Upper lobe of left lung (tissue), 6 donors: ENCODE measurements around the gene CCNQ. TPM values are rescaled to one million over a fixed set of nuclear protein-coding genes. Genes with fewer than 3 reads are reported as not detected.
A peak's percentile ranks its signal among the peaks of the same experiment; 100 is the strongest.

Experiments used
- ATAC-seq, 2 donors: fragments of 200-7000 bp; cut with Tn5 transposase; one replicate each; pipeline ENCODE4 v1.9.1; 2022; ENCODE audit warnings: mild to moderate bottlenecking in 2 of 2, moderate library complexity in 2 of 2; ENCODE audit not compliant: low FRiP score in 2 of 2
- DNase-seq, 2 donors: peaks; one replicate each; pipeline ENCODE4 v3.0.0-alpha.2; 2019 to 2020
- H3K27ac ChIP-seq, 4 donors: fragments of 200-600 bp; sonication (generic); one replicate each; pipeline ENCODE4 v1.5.1; 2016 to 2019
- H3K27me3 ChIP-seq, 4 donors: fragments of 200-600 bp; sonication (generic); one replicate each; pipeline ENCODE4 v1.5.1; 2017 to 2019
- H3K36me3 ChIP-seq, 4 donors: fragments of 200-600 bp; sonication (generic); one replicate each; pipeline ENCODE4 v1.5.1; 2016 to 2019
- H3K4me1 ChIP-seq, 4 donors: fragments of 200-600 bp; sonication (generic); one replicate each; pipeline ENCODE4 v1.5.1; 2018 to 2019
- H3K4me3 ChIP-seq, 4 donors: fragments of 200-600 bp; sonication (generic); one replicate each; pipeline ENCODE4 v1.5.1; 2017 to 2019; ENCODE audit warnings: mild to moderate bottlenecking in 2 of 4, moderate library complexity in 1 of 4
- H3K9me3 ChIP-seq, 4 donors: fragments of 200-600 bp; sonication (generic); one replicate each; pipeline ENCODE4 v1.5.1; 2018 to 2019
- CTCF ChIP-seq, 6 experiments: fragments of 450-650 bp in 4 of 6; fragments of 200-600 bp in 2 of 6; sonication (generic) in 2 of 6; IDR thresholded peaks; one replicate each; pipeline ENCODE4 v1.5.1; 2016 to 2019; ENCODE audit warnings: antibody characterized with exemption in 6 of 6
- EP300 ChIP-seq, 4 donors: sonication (generic); formaldehyde crosslinking; IDR thresholded peaks; one replicate each; pipeline ENCODE4 v1.5.1; 2017; ENCODE audit warnings: antibody characterized with exemption in 4 of 4, control low read depth in 2 of 4
- POLR2A ChIP-seq, 4 donors: fragments of 450-650 bp; IDR thresholded peaks; one replicate each; pipeline ENCODE4 v1.5.1; 2016 to 2017; ENCODE audit warnings: antibody characterized with exemption in 4 of 4, mild to moderate bottlenecking in 2 of 4
- POLR2AphosphoS5 ChIP-seq, 2 donors: sonication (generic); formaldehyde crosslinking; IDR thresholded peaks; one replicate each; pipeline ENCODE4 v1.5.1; 2017; ENCODE audit warnings: antibody characterized with exemption in 2 of 2
- WGBS, 2 donors: methylation state at CpG; one replicate each; pipeline ENCODE4 v1.1.5; 2017 to 2018; 5-methylcytosine and 5-hydroxymethylcytosine counted together
- total RNA-seq, 6 donors: library from RNA; depleted of rRNA in 4 of 6; stranded (reverse); fragments of >200 nt in 4 of 6; gene quantifications; one replicate each; pipeline versions ENCODE4 v1.1.0 to v1.2.1, GENCODE V29; 2016 to 2021
- donor health status: DM: no; HTN: no; CAD: no; lungs with moderate emphysema.
- donor health status: DM: no; HTN: yes; CAD: no; lungs with severe emphysema.

CCNQ gene
- total RNA-seq, 6 donors from 2014 or later = 13.4 to 48.2 (median 24.6) TPM

DNA sequence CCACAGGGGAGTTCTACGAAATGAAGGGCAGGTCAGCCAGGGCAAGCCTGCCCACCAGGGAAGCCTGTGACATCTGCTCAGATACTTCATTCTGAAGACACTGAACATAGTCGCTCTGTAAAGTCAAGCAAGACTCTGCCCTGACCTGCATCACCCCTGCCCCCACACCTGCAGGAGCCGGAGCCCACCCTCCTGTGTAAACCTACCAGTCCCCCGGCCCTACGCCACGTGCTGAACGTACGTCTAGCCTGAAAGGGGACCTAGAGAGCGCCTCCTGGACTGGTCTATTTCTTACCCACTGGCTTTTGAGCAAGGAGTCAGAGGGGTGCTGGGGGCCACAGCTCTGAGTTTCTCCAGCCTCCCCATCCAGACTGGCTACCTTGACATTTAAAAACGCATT is 11.6 kb downstream of the CCNQ start:
- Histone ChIP-seq H3K36me3 (peaks cover 0 to 41% (median 16%) of the 10 kb centered on the region in 4 donors), H3K4me3 (no peak overlapping the region)

GRCh38 chrX:153585827-153586226 is 13.1 kb downstream of the CCNQ start:
- 86 to 96% methylated on average over 4 of the region's 4 CpGs for WGBS, 2 donors
- TF ChIP-seq POLR2AphosphoS5 (IDR thresholded peaks at IDR 0.05) (no peak), POLR2A (IDR thresholded peaks at IDR 0.05) (no peak), EP300 (IDR thresholded peaks at IDR 0.05) (no peak), CTCF (IDR thresholded peaks at IDR 0.05) (no peak)
- ATAC-seq (no peak), DNase-seq (no peak)
- H3K9me3 ChIP-seq = no peaks in the 10 kb centered on the region
- peaks cover 0 to 5% (median 0%) of the 10 kb centered on the region in 4 donors for H3K4me1 ChIP-seq
- H3K4me3 ChIP-seq = no peak overlapping the region
- no peaks in the 10 kb centered on the region for H3K27me3 ChIP-seq
- peaks cover 0 to 30% (median 8%) of the 10 kb centered on the region in 4 donors for H3K36me3 ChIP-seq
- H3K27ac ChIP-seq = no peak overlapping the region

More for the DNA sequence above, 11.6 kb downstream of the CCNQ start:
- DNase-seq (no peak), ATAC-seq (no peak)
- Histone ChIP-seq H3K27ac (no peak overlapping the region), H3K27me3 (no peaks in the 10 kb centered on the region), H3K4me1 (peaks cover 0 to 5% (median 0%) of the 10 kb centered on the region in 4 donors), H3K9me3 (no peaks in the 10 kb centered on the region)
- WGBS, 2 donors = 80 to 92% methylated on average over 2 to 10 of the region's 10 CpGs
- no peak for TF ChIP-seq POLR2A (IDR thresholded peaks at IDR 0.05)
- no peak for TF ChIP-seq EP300 (IDR thresholded peaks at IDR 0.05)
- TF ChIP-seq CTCF (IDR thresholded peaks at IDR 0.05) = no peak
- no peak for TF ChIP-seq POLR2AphosphoS5 (IDR thresholded peaks at IDR 0.05)

GRCh38 chrX:153583433-153583832 is 15.5 kb downstream of the CCNQ start:
- no peaks in the 10 kb centered on the region for H3K9me3 ChIP-seq
- H3K27ac ChIP-seq = no peak overlapping the region
- WGBS, 2 donors = 67 to 92% methylated on average over 1 to 2 of the region's 2 CpGs
- no peak for DNase-seq
- no peak overlapping the region for H3K4me3 ChIP-seq
- no peak for ATAC-seq
- H3K36me3 ChIP-seq = peaks cover 0 to 20% (median 8%) of the 10 kb centered on the region in 4 donors
- H3K27me3 ChIP-seq = no peaks in the 10 kb centered on the region
- TF ChIP-seq CTCF (IDR thresholded peaks at IDR 0.05) = no peak
- TF ChIP-seq EP300 (IDR thresholded peaks at IDR 0.05) = no peak
- no peak for TF ChIP-seq POLR2A (IDR thresholded peaks at IDR 0.05)
- TF ChIP-seq POLR2AphosphoS5 (IDR thresholded peaks at IDR 0.05) = no peak
- H3K4me1 ChIP-seq = peaks cover 0 to 5% (median 0%) of the 10 kb centered on the region in 4 donors

DNA sequence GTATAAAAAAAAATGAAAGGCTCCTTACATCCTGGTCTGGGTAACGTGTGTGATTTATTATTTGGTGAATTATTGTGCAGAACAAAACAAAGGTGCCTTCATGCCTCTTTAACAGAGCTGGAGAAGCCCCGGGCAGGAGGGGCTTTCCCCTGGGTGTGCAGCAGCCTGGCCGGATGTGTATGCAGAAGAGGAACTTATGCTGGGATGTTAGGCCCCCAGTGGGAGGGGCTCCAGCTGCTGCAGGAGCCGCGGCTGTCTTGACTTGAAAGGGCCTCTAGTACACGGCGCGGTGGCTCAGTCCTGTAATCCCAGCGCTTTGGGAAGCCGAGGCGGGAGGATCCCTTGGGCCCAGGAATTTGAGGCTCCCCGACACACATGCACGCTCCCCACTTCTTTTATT is 16.0 kb downstream of the CCNQ start:
- peaks cover 0 to 5% (median 0%) of the 10 kb centered on the region in 4 donors for H3K4me1 ChIP-seq
- 18 to 51% methylated on average over 9 to 11 of the region's 13 CpGs for WGBS, 2 donors
- no peak overlapping the region for H3K4me3 ChIP-seq
- H3K27ac ChIP-seq = no peak overlapping the region
- no peak for TF ChIP-seq CTCF (IDR thresholded peaks at IDR 0.05)
- no peak for TF ChIP-seq POLR2AphosphoS5 (IDR thresholded peaks at IDR 0.05)
- TF ChIP-seq POLR2A (IDR thresholded peaks at IDR 0.05) = no peak
- no peak for TF ChIP-seq EP300 (IDR thresholded peaks at IDR 0.05)
- peak in 1 of 2 donors; percentile 40 for DNase-seq
- no peaks in the 10 kb centered on the region for H3K27me3 ChIP-seq
- no peaks in the 10 kb centered on the region for H3K9me3 ChIP-seq
- ATAC-seq = no peak
- H3K36me3 ChIP-seq = peaks cover 0 to 15% (median 5%) of the 10 kb centered on the region in 4 donors

DNA sequence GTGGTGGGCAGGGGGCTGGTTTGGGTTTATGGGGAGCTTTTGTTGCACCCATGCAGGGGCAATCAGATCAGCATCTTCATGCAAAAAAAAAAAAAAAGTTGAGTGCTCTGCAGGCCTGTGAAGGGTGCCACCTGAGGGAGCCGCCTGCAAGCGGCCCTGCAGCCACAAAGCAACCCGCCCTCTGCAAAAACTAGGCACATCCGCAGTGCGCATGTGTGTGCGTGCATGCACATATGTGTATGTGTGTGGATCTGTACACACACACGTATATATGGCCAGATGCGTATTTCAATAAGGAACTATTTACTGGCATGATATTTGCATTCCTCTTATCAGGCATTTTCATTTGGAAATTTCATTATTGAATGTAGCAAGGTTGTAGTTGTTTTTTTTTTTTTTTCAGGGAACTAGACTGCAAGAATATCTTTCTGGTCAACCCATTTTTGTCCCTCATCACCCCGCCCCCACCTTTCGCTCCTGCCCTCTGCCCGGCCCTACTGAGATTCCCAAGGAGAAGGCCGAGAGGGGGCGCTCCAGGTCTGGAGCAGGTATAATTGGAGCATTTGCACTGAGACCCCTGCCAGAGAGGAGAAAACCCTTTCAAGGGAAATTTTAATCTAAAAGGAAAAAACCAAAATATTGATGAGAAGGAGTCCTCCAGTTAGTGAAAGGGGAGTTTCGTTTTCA is 18.1 kb downstream of the CCNQ start:
- Histone ChIP-seq H3K36me3 (no peaks in the 10 kb centered on the region), H3K9me3 (no peaks in the 10 kb centered on the region), H3K4me3 (no peak overlapping the region), H3K4me1 (peaks cover 0 to 5% (median 0%) of the 10 kb centered on the region in 4 donors), H3K27ac (no peak overlapping the region), H3K27me3 (no peaks in the 10 kb centered on the region)
- 80 to 84% methylated on average over 14 of the region's 14 CpGs for WGBS, 2 donors
- DNase-seq (no peak), ATAC-seq (no peak)
- TF ChIP-seq POLR2A (IDR thresholded peaks at IDR 0.05) (no peak), EP300 (IDR thresholded peaks at IDR 0.05) (no peak), CTCF (IDR thresholded peaks at IDR 0.05) (no peak), POLR2AphosphoS5 (IDR thresholded peaks at IDR 0.05) (no peak)
